IMR-90 (cell line): ENCODE results near the gene RFXANK. TPM values are rescaled to one million over a fixed set of nuclear protein-coding genes. Genes with fewer than 3 reads are reported as not detected.

Source experiments
- ATAC-seq: fragments of 200-7000 bp; cut with Tn5 transposase; 2 replicates; pipeline ENCODE4 v1.9.1; 2020; ENCODE audit warnings: low read depth, mild to moderate bottlenecking, moderate library complexity
- BruUV-seq: library from RNA; stranded (reverse); fragments of 400-500 nt; replicated peaks from 2 replicates; lab custom pipeline; 2021; lab: Mats Ljungman, UMichigan
- CTCF ChIA-PET: fragments of 300-600 bp; formaldehyde crosslinking; extraction: SDS; loops from one replicate; lab custom pipeline; 2021; ENCODE audit warnings: antibody characterized with exemption; lab: Yijun Ruan, JAX
- POLR2A ChIA-PET: fragments of 300-600 bp; sonication (Branson Sonifier 250); formaldehyde crosslinking; loops from one replicate; lab custom pipeline; 2022; ENCODE audit warnings: antibody characterized with exemption; ENCODE audit not compliant: unreplicated experiment; lab: Charles Lee
- DNase-seq: peaks from one replicate; pipeline ENCODE4 v3.0.0; 2013
- H2AFZ ChIP-seq: replicated peaks from 2 replicates; pipeline ENCODE3; 2013; ENCODE audit warnings: low read length, mild to moderate bottlenecking; ENCODE audit not compliant: poor library complexity
- H2AK5ac ChIP-seq: 2 replicates; pipeline ENCODE4 v1.6.1; 2013; ENCODE audit warnings: low read depth, low read length, inconsistent platforms
- H2AK9ac ChIP-seq: replicated peaks from 2 replicates; pipeline ENCODE3; 2013; ENCODE audit warnings: mild to moderate bottlenecking, low read depth, low read length, moderate library complexity; ENCODE audit not compliant: poor library complexity
- H2BK120ac ChIP-seq: 2 replicates; pipeline ENCODE4 v1.6.1; 2013; ENCODE audit warnings: low read depth, low read length, inconsistent platforms
- H2BK15ac ChIP-seq: 3 replicates; pipeline ENCODE4 v1.6.1; 2013; ENCODE audit warnings: low read depth, low read length, inconsistent platforms
- H2BK20ac ChIP-seq: 2 replicates; pipeline ENCODE4 v1.6.1; 2013; ENCODE audit warnings: low read depth, mild to moderate bottlenecking, inconsistent platforms, low read length, moderate library complexity
- H2BK5ac ChIP-seq: 2 replicates; pipeline ENCODE4 v1.6.1; 2013; ENCODE audit warnings: mild to moderate bottlenecking, low read depth, low read length, inconsistent platforms; ENCODE audit not compliant: poor library complexity, severe bottlenecking
- H3K14ac ChIP-seq: replicated peaks from 2 replicates; pipeline ENCODE4 v1.6.1; 2013; ENCODE audit warnings: low read depth, low read length, inconsistent platforms
- H3K18ac ChIP-seq: 2 replicates; pipeline ENCODE4 v1.6.1; 2013; ENCODE audit warnings: low read depth, low read length, control low read depth
- H3K23ac ChIP-seq: 2 replicates; pipeline ENCODE4 v1.6.1; 2013; ENCODE audit warnings: low read depth, low read length, inconsistent platforms
- H3K27ac ChIP-seq: 2 replicates; pipeline ENCODE4 v1.5.1; 2013; ENCODE audit warnings: mild to moderate bottlenecking, control low read depth, low read length; ENCODE audit not compliant: insufficient read depth
- H3K27me3 ChIP-seq: 2 replicates; pipeline ENCODE4 v1.6.1; 2013; ENCODE audit warnings: low read length; ENCODE audit not compliant: control insufficient read depth, insufficient read depth
- H3K36me3 ChIP-seq: 2 replicates; pipeline ENCODE4 v1.6.1; 2013; ENCODE audit warnings: low read length, mixed read lengths; ENCODE audit not compliant: control insufficient read depth, insufficient read depth
- H3K4ac ChIP-seq: 2 replicates; pipeline ENCODE4 v1.6.1; 2013; ENCODE audit warnings: low read depth, low read length, inconsistent platforms
- H3K4me1 ChIP-seq: 2 replicates; pipeline ENCODE4 v1.6.1; 2013; ENCODE audit warnings: low read length, mixed read lengths; ENCODE audit not compliant: control insufficient read depth, insufficient read depth
- H3K4me2 ChIP-seq: 2 replicates; pipeline ENCODE4 v1.6.1; 2013; ENCODE audit warnings: low read depth, mild to moderate bottlenecking, control low read depth, low read length, moderate library complexity
- H3K4me3 ChIP-seq: 2 replicates; pipeline ENCODE4 v1.5.1; 2013; ENCODE audit warnings: low read depth, mild to moderate bottlenecking, control low read depth, low read length, moderate library complexity; ENCODE audit not compliant: insufficient read depth
- H3K56ac ChIP-seq: 2 replicates; pipeline ENCODE4 v1.6.1; 2013; ENCODE audit warnings: low read length, inconsistent platforms; ENCODE audit not compliant: insufficient read depth; ENCODE audit errors: extremely low read depth
- H3K79me1 ChIP-seq, 2 experiments: 2 replicates each; pipeline ENCODE4 v1.6.1; 2013; ENCODE audit warnings: low read length in 2 of 2, inconsistent platforms in 1 of 2, low read depth in 1 of 2
- H3K9ac ChIP-seq: 2 replicates; pipeline ENCODE4 v1.6.1; 2013; ENCODE audit warnings: low read depth, low read length, control low read depth
- H3K9me1 ChIP-seq: 2 replicates; pipeline ENCODE4 v1.6.1; 2013; ENCODE audit warnings: low read length, inconsistent platforms; ENCODE audit not compliant: insufficient read depth
- H3K9me3 ChIP-seq: 2 replicates; pipeline ENCODE4 v1.6.1; 2013; ENCODE audit warnings: low read length; ENCODE audit not compliant: control insufficient read depth, insufficient read depth
- H4K20me1 ChIP-seq: 2 replicates; pipeline ENCODE4 v1.6.1; 2013; ENCODE audit warnings: low read length, inconsistent platforms; ENCODE audit not compliant: insufficient read depth
- H4K5ac ChIP-seq: 2 replicates; pipeline ENCODE4 v1.6.1; 2013; ENCODE audit warnings: mild to moderate bottlenecking, low read depth, low read length, control low read depth
- H4K8ac ChIP-seq, 2 experiments: 2 replicates each; pipeline ENCODE4 v1.6.1; 2013; ENCODE audit warnings: low read depth in 2 of 2, low read length in 2 of 2, control low read depth in 1 of 2, inconsistent platforms in 1 of 2
- H4K91ac ChIP-seq: 2 replicates; pipeline ENCODE4 v1.6.1; 2013; ENCODE audit warnings: low read depth, low read length, inconsistent platforms; ENCODE audit not compliant: insufficient read depth
- BHLHE40 ChIP-seq: fragments of 150-350 bp; IDR thresholded peaks from 2 replicates; pipeline ENCODE4 v1.6.1; 2016; ENCODE audit warnings: mild to moderate bottlenecking, low read depth, low read length
- CEBPB ChIP-seq: IDR thresholded peaks from 2 replicates; pipeline ENCODE4 v1.6.1; 2012; ENCODE audit warnings: low read depth, low read length, improper control_type of control experiment
- CTCF ChIP-seq: conservative IDR thresholded peaks from 2 replicates; pipeline ENCODE4 v1.5.1; 2012; ENCODE audit warnings: mild to moderate bottlenecking, low read depth, low read length, improper control_type of control experiment
- ELK1 ChIP-seq: fragments of 150-350 bp; IDR thresholded peaks from 2 replicates; pipeline ENCODE4 v1.6.1; 2016; ENCODE audit warnings: low read depth, mild to moderate bottlenecking, low read length, moderate library complexity, borderline replicate concordance
- FOS ChIP-seq: fragments of 150-350 bp; IDR thresholded peaks from 2 replicates; pipeline ENCODE4 v1.6.1; 2016; ENCODE audit warnings: low read depth, low read length
- MAFK ChIP-seq: IDR thresholded peaks from 2 replicates; pipeline ENCODE4 v1.6.1; 2012; ENCODE audit warnings: low read depth, low read length, improper control_type of control experiment
- MXI1 ChIP-seq: IDR thresholded peaks from 2 replicates; pipeline ENCODE4 v1.6.1; 2012; ENCODE audit warnings: low read depth, mild to moderate bottlenecking, low read length, moderate library complexity, borderline replicate concordance
- NFE2L2 ChIP-seq: fragments of 150-350 bp; IDR thresholded peaks from 2 replicates; pipeline ENCODE4 v1.6.1; 2016; ENCODE audit warnings: low read depth, mild to moderate bottlenecking, low read length
- RAD21 ChIP-seq: IDR thresholded peaks from 2 replicates; pipeline ENCODE4 v1.6.1; 2012; ENCODE audit warnings: low read length, improper control_type of control experiment
- RCOR1 ChIP-seq: IDR thresholded peaks from 2 replicates; pipeline ENCODE4 v1.6.1; 2012; ENCODE audit warnings: mild to moderate bottlenecking, low read length, improper control_type of control experiment; ENCODE audit not compliant: insufficient replicate concordance
- SMC3 ChIP-seq: fragments of 150-350 bp; IDR thresholded peaks from 2 replicates; pipeline ENCODE4 v1.6.1; 2016; ENCODE audit warnings: low read depth, mild to moderate bottlenecking, antibody characterized with exemption, low read length, moderate library complexity
- USF2 ChIP-seq: fragments of 150-350 bp; IDR thresholded peaks from 2 replicates; pipeline ENCODE4 v1.6.1; 2017; ENCODE audit warnings: mild to moderate bottlenecking, antibody characterized with exemption, low read length, low read depth
- WGBS, 2 experiments: methylation state at CpG; one replicate each; pipeline versions ENCODE4 v1.1.5 to v1.1.7; 2013; ENCODE audit warnings: missing lambda C conversion rate in 2 of 2; ENCODE audit not compliant: insufficient read length in 1 of 2; ENCODE audit errors: extremely low coverage in 2 of 2; 5-methylcytosine and 5-hydroxymethylcytosine counted together
- dilution Hi-C: fragments of 300-500 bp; cut with HindIII; formaldehyde crosslinking; loops from one replicate; pipeline ENCODE4 v1.14.3; 2018; ENCODE audit warnings: low sequenced_read_pairs; ENCODE audit not compliant: unreplicated experiment
- in situ Hi-C: fragments of 300-500 bp; cut with MboI; formaldehyde crosslinking; loops from 3 replicates; pipeline ENCODE4 v1.14.3; 2019; ENCODE audit warnings: low sequenced_read_pairs, inconsistent platforms, mixed read lengths
- intact Hi-C: fragments of 100-400 bp; cut with micrococcal nuclease; formaldehyde crosslinking; loops from 2 replicates; pipeline ENCODE4 v1.10.0; 2022
- polyA plus RNA-seq, 3 experiments: library from polyadenylated mRNA; depleted of rRNA; stranded (reverse); fragments of >200 nt; gene quantifications; 2 replicates each; pipeline ENCODE4 v1.2.3, GENCODE V29; 2012; ENCODE audit warnings: low replicate concordance in 1 of 3
- total RNA-seq: library from RNA; depleted of rRNA; stranded (reverse); fragments of >200 nt; gene quantifications from 2 replicates; pipeline ENCODE4 v1.2.3, GENCODE V29; 2012

Gene RFXANK
- total and polyA plus RNA-seq, 2 of the 4 experiments (the other 2 are of a cell fraction), result 68.3 to 97.8 TPM

GRCh38 chr19:19145684-19146608, 46.1 kb upstream of the RFXANK start:
- CTCF ChIA-PET, result interaction anchor here (0.6 to 1.5 kb wide), 4 partner anchors 9 to 132 kb away, joined by 3 to 12 read pairs (median 4); no protein-coding TSS in a partner anchor
- H3K9ac ChIP-seq, result peak overlapping the region; percentile 53; the same call in 1 of the 2 replicates
- H4K91ac ChIP-seq, result peak overlapping the region; percentile 91
- H3K27ac ChIP-seq, result peak overlapping the region; percentile 54
- H3K4me2 ChIP-seq, result peak overlapping the region; percentile 64
- no peaks in the 10 kb centered on the region for H4K20me1 ChIP-seq
- peak; percentile 99 for ATAC-seq
- H2AFZ ChIP-seq, result peak overlapping the region; percentile 98
- H2BK120ac ChIP-seq, result peak overlapping the region; percentile 77
- peaks cover 12% of the 10 kb centered on the region for H3K36me3 ChIP-seq
- no peak overlapping the region for H2BK20ac ChIP-seq
- H3K9me1 ChIP-seq, result no peaks in the 10 kb centered on the region
- peak overlapping the region; percentile 37 for H2BK5ac ChIP-seq
- no peaks in the 10 kb centered on the region for H3K9me3 ChIP-seq
- intact Hi-C loops, result loop anchor here (1.0 to 10.0 kb wide), 2 partner anchors 29 to 179 kb away; partner anchors contain the start of genes MAU2 and SUGP1
- POLR2A ChIA-PET, result interaction anchor here (0.6 kb wide), 1 partner anchor 21 kb away, joined by 4 read pairs; no protein-coding TSS in a partner anchor
- in situ Hi-C loops, result no loop called here
- no peak overlapping the region; the same call in 1 of the 2 replicates for H3K56ac ChIP-seq
- H3K79me1 ChIP-seq, result no peaks in the 10 kb centered on the region
- H3K4me1 ChIP-seq, result peaks cover 2% of the 10 kb centered on the region; the same call in 1 of the 2 replicates
- peak overlapping the region; percentile 93; the same call in 1 of the 2 replicates for H3K4ac ChIP-seq
- peak overlapping the region; percentile 96 for H4K5ac ChIP-seq
- no peak overlapping the region for H3K4me3 ChIP-seq
- H3K18ac ChIP-seq, result no peak overlapping the region; the same call in 1 of the 2 replicates
- H2AK9ac ChIP-seq, result peak overlapping the region; percentile 87
- H4K8ac ChIP-seq, result peak overlapping the region; percentile 96 to 99
- no TSS peak for BruUV-seq
- peak overlapping the region; percentile 64; the same call in 1 of the 2 replicates for H2AK5ac ChIP-seq
- H3K23ac ChIP-seq, result no peak overlapping the region
- peak; percentile 44 for DNase-seq
- H3K14ac ChIP-seq, result no peak overlapping the region
- H3K27me3 ChIP-seq, result no peaks in the 10 kb centered on the region
- 45% methylated on average over 22 of the region's 47 CpGs; no CpG with 5 or more reads in 1 of the 2 experiments for WGBS, 2 experiments
- no peak overlapping the region for H2BK15ac ChIP-seq
- dilution Hi-C loops, result no loop called here
- TF ChIP-seq BHLHE40 (no peak), USF2 (no peak), CEBPB (no peak), CTCF (peak; percentile 94), RCOR1 (no peak), ELK1 (peak; percentile 90), SMC3 (peak; percentile 79), MXI1 (no peak), MAFK (no peak), RAD21 (peak; percentile 87), NFE2L2 (no peak), FOS (no peak)
